Aorta (tissue), 5 donors: Measurements from ENCODE around the gene ARMC12. TPM values are rescaled to one million over a fixed set of nuclear protein-coding genes. Genes with fewer than 3 reads are reported as not detected.

Experiments used
- ATAC-seq: fragments of 200-7000 bp; cut with Tn5 transposase; one replicate; pipeline ENCODE4 v1.9.1; 2022; ENCODE audit warnings: moderate library complexity; ENCODE audit not compliant: low FRiP score
- DNase-seq, 2 donors: peaks; one replicate each; pipeline ENCODE4 v3.0.0-alpha.2; 2020
- H3K27ac ChIP-seq, 2 donors: one replicate each; pipeline ENCODE4 v1.5.1; 2013; ENCODE audit warnings: low read length in 2 of 2, mild to moderate bottlenecking in 2 of 2, moderate library complexity in 2 of 2, control low read depth in 1 of 2, inconsistent platforms in 1 of 2, low read depth in 1 of 2
- H3K27me3 ChIP-seq, 2 donors: one replicate each; pipeline ENCODE4 v1.6.1; 2013; ENCODE audit warnings: control low read depth in 1 of 2, low read length in 1 of 2, mild to moderate bottlenecking in 1 of 2, moderate library complexity in 1 of 2; ENCODE audit not compliant: insufficient read depth in 2 of 2, control insufficient read depth in 1 of 2
- H3K36me3 ChIP-seq, 2 donors: one replicate each; pipeline ENCODE4 v1.6.1; 2013; ENCODE audit warnings: control low read depth in 1 of 2, low read length in 1 of 2, mild to moderate bottlenecking in 1 of 2; ENCODE audit not compliant: insufficient read depth in 2 of 2, control insufficient read depth in 1 of 2
- H3K4me1 ChIP-seq, 2 donors: one replicate each; pipeline ENCODE4 v1.6.1; 2013; ENCODE audit warnings: low read length in 2 of 2, control low read depth in 1 of 2, mild to moderate bottlenecking in 1 of 2, moderate library complexity in 1 of 2; ENCODE audit not compliant: insufficient read depth in 2 of 2, control insufficient read depth in 1 of 2
- H3K4me3 ChIP-seq, 2 donors: one replicate each; pipeline ENCODE4 v1.5.1; 2013; ENCODE audit warnings: low read length in 2 of 2, control low read depth in 1 of 2, mild to moderate bottlenecking in 1 of 2
- H3K9me3 ChIP-seq: one replicate; pipeline ENCODE4 v1.6.1; 2013; ENCODE audit warnings: mild to moderate bottlenecking, low read length; ENCODE audit not compliant: control insufficient read depth
- WGBS, 2 donors: extraction: QIAGEN DNeasy Blood & Tissue Kit; methylation state at CpG; one replicate each; pipeline ENCODE4 v1.1.7; 2013; 5-methylcytosine and 5-hydroxymethylcytosine counted together
- intact Hi-C, 2 donors: fragments of 100-400 bp; cut with DNase I; formaldehyde crosslinking; loops; one replicate each; pipeline versions ENCODE4 v1.14.2 to v1.15.0; 2022
- polyA plus RNA-seq, 2 donors: library from polyadenylated mRNA; stranded (reverse); fragments of 200-250 nt; gene quantifications; one replicate each; pipeline ENCODE4 v1.2.3, GENCODE V29; 2013
- total RNA-seq, 2 donors: library from RNA; stranded (reverse); fragmentation: NEBNext Ultra II Directional; extraction: Animal tissue kit (Norgen Biotek cat#: 25700); gene quantifications; one replicate each; pipeline ENCODE4 v1.2.1, GENCODE V29; 2021
- donor health status: healthy with polysubstance abuse.
- donor health status: Bipolar disorder and iron deficiency.
- donor health status: DM: no; HTN: no; CAD: no.
- donor health status: DM: no; HTN: no; CAD: no.
- donor health status: DM: yes; HTN: yes; CAD: no.

Gene ARMC12
- total and polyA plus RNA-seq, 4 donors = 0.25 to 6.4 (median 0.98) TPM

DNA sequence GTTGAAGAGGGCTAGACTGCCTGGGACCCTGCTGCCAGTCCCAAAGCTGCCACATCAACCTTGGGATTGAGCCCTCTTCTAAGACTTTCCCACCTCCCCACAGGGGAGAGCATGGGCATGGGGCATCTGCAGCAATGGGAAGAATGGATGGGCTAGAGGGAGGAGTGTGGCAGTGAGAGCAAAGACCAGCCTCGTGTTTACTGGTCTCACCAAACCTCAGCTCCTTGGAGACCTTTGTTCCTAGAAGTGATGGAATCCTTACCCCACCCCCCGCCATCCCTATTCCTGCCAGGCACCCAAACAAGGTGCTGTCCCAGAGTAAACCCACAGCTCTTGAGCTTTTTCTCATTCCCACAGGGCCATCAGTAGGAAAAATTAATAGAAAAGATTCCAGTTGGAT lies 20.0 kb upstream of the ARMC12 start:
- H3K27me3 ChIP-seq = no peaks in the 10 kb centered on the region
- WGBS, 2 donors = 79 to 81% methylated on average over 2 of the region's 2 CpGs
- no peaks in the 10 kb centered on the region for H3K4me1 ChIP-seq
- no peaks in the 10 kb centered on the region for H3K9me3 ChIP-seq
- H3K4me3 ChIP-seq = no peak overlapping the region
- no peak for DNase-seq
- no peaks in the 10 kb centered on the region for H3K36me3 ChIP-seq
- intact Hi-C loops = no loop called here
- H3K27ac ChIP-seq = no peak overlapping the region
- ATAC-seq = no peak

DNA sequence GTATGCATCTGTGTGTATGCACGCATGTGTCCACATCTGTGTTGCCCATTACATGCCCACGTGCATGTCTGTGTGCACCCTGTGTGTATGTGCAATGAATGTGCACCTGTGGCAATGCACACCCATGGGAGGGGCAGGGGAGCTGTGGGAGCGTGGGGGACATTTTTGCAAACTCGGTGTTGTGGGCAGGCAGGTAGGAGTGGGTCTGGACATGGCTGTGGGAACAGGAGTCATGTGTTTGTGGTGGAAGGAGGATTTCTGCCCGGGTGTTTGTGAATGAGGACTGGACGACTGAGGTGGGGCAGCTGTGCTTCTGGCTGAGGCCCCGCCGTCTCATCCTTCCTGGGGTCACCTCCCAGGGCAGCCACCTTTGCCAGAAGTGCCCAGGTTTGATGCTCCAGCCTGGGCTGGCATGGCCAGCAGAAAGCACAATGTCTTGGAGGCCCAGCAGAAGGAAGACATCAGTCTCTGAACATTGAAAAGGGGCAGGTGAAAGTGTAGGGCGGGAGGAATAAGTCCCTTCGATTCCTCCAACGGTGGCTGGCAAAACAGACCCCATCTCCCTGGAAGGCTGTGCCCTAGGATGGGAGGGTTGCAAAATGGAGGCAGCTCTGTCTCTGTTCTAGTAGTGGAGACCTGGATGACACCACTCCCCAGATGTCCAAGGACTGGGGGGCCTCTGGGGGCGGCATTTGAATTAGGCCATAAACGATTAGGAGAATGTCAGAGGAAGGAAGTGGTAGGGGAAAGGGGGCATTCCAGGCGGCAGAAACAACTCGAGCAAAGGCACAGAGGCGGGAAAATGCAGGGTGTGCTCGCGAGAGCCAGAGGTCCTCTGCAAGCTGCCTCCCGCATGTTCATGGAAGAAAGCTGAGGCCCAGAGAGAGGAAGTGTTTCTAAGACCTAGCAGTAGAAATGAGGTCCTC lies 19.1 kb upstream of the ARMC12 start:
- no peaks in the 10 kb centered on the region for H3K36me3 ChIP-seq
- H3K27ac ChIP-seq = no peak overlapping the region
- H3K4me1 ChIP-seq = no peaks in the 10 kb centered on the region
- H3K9me3 ChIP-seq = no peaks in the 10 kb centered on the region
- no peak overlapping the region for H3K4me3 ChIP-seq
- intact Hi-C loops = no loop called here
- no peak for DNase-seq
- H3K27me3 ChIP-seq = no peaks in the 10 kb centered on the region
- ATAC-seq = no peak
- 87 to 92% methylated on average over 19 of the region's 19 CpGs for WGBS, 2 donors

DNA sequence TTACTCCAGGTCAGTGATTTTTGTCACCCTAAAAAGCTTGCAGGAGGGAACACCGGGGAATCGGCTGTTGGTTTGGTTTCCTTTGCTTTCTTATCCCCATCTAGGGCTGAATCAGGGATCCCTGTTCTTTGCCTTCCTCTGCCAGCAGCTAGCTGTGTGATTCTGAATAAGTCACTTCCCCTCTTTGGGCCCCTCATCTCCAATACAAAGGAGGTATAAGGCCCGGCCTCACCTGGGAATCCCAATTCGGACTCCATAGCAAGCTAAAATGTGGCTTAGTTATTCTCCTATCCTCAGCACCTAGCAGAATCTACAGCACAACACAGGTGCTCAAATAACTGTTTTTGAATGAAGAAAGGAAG lies 18.5 kb upstream of the ARMC12 start:
- Histone ChIP-seq H3K27ac (no peak overlapping the region), H3K27me3 (no peaks in the 10 kb centered on the region), H3K9me3 (no peaks in the 10 kb centered on the region), H3K36me3 (no peaks in the 10 kb centered on the region), H3K4me3 (no peak overlapping the region), H3K4me1 (no peaks in the 10 kb centered on the region)
- intact Hi-C loops = no loop called here
- ATAC-seq = no peak
- no peak for DNase-seq
- WGBS, 2 donors = 92 to 98% methylated on average over 4 of the region's 4 CpGs

DNA sequence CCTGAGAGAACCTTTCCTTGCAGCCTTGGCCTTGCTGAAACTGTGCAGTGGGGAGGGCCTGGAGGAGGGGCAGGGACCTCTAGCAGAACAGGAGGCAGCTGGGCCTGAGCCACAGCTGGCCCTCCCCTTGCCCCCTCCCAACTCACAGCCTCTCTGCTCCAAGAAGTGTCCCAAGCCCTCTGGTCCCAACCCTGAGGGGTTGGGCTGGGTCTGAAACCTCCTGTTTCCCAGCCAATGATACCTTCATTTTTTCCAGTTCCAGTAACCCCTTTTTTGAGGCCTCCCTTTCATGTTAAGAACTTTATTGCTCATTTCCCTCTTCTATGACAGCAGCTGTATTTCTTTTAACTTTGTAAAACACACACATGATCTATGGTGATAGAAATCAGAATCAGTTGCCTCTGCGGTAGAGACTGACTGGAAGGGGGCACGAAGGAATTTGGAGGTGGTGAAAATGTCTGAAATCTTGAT lies 17.9 kb upstream of the ARMC12 start:
- Histone ChIP-seq H3K27me3 (no peaks in the 10 kb centered on the region), H3K4me1 (no peaks in the 10 kb centered on the region), H3K9me3 (no peaks in the 10 kb centered on the region), H3K4me3 (no peak overlapping the region), H3K36me3 (no peaks in the 10 kb centered on the region), H3K27ac (no peak overlapping the region)
- DNase-seq (no peak), ATAC-seq (no peak)
- WGBS, 2 donors = 94 to 98% methylated on average over 2 of the region's 2 CpGs
- intact Hi-C loops = no loop called here

DNA sequence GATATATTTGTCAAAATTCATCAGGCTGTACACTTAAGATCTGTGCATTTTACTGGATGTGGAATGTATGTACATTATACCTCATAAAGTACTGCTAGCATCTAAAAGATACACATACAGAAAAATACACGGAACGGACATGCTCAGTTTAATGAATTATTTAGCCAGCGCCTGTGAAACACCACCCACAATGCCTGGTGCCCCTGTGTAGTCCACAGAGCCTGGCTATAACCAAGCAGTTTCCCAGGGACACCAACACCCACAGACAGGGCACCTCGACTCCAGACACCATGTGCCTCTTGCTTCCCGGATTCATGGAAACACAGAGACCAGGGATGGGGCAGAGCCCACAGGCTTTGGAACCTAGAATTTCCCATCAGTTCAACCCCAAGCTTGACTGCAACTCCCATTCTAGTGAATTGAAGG lies 17.4 kb upstream of the ARMC12 start:
- no peaks in the 10 kb centered on the region for H3K4me1 ChIP-seq

DNA sequence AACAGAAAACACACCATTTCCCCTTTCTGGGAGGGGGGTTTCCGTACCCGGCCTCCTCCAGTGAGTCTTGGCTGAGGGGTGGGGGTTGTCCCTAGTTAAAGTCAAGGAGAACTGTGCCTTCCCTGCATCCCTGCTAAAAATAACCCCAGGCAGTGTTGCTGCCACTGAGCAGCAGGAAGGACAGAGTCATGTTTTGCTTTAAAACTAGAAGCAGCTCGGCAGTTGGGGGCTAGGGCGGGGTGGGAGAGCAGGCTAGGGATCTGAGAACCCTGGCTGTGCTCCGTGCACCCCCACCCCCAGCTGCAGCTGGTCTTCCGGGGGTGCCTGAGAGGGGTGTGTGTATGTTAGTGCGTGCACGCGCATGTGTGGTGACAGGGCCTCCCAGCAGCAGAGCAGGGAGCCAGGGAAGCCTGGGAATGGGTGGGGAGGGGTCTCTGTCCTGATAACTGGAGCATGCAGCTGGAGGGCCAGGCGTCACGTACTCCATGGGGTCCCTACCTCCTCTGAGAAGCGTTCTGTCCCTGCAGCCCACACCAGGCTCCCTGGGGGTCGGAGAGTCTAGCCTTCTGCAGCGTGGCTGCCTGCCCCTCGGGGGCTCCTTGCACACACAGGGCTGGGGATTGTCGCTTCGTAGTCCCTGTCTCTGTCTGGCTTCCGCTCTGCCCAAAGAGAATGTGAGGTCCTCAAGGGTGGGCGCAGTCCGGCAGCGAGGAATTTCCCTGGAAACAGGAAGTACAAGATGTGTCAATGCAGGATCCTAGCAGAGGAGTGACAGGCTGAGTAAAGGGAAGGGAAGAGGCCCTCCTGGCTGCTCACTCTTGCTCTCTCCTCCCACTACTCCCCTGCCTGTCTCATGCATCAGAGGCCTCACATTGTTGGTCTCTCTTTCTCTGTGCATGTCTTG lies 16.8 kb upstream of the ARMC12 start:
- H3K36me3 ChIP-seq = no peaks in the 10 kb centered on the region
- no peaks in the 10 kb centered on the region for H3K27me3 ChIP-seq
- no peaks in the 10 kb centered on the region for H3K9me3 ChIP-seq
- H3K4me1 ChIP-seq = no peaks in the 10 kb centered on the region
- DNase-seq = peak in 1 of 2 donors; percentile 76
- ATAC-seq = peak; percentile 55
- peak overlapping the region in 1 of 2 donors; percentile 10 for H3K27ac ChIP-seq
- intact Hi-C loops = no loop called here
- no peak overlapping the region for H3K4me3 ChIP-seq
- WGBS, 2 donors = 31 to 43% methylated on average over 21 of the region's 21 CpGs

More for the DNA sequence above, 17.4 kb upstream of the ARMC12 start:
- Histone ChIP-seq H3K27ac (no peak overlapping the region), H3K9me3 (no peaks in the 10 kb centered on the region), H3K4me3 (no peak overlapping the region), H3K36me3 (no peaks in the 10 kb centered on the region), H3K27me3 (no peaks in the 10 kb centered on the region)
- ATAC-seq = peak; percentile 47
- peak in 1 of 2 donors; percentile 53 for DNase-seq
- 54 to 70% methylated on average over 5 of the region's 5 CpGs for WGBS, 2 donors
- intact Hi-C loops = no loop called here

DNA sequence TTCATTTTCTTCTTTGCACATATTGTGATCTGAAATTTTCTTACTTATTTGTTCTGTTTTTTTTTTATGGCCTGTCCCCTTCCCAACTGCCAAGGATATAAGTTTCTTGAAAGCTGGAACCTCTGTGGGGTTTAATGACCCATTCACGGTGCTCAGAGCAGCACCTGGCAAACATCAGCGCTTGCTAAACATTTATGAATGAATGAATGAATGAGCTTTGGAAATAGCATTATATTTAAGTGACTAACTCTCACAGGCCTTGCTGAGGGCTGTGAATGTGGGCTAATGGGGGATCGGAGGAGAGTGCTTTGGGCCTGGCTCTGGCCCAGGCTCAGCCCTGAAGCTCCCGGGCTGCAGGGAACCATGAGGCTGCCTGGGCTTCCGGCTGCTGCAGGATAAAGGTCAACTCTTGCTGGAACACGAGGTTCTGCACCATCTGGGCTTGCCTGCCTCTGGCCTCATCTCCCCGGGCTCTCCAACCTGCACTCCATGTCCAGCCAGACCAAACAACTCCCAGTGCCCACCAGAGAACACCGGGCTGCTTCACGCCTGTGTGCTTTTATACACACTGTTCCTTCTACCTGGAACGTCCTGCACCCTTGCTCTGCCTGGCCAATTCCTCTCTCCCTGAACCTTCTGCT lies 14.6 kb upstream of the ARMC12 start:
- WGBS, 2 donors = 23 to 78% methylated on average over 10 of the region's 10 CpGs
- Histone ChIP-seq H3K27me3 (no peaks in the 10 kb centered on the region), H3K9me3 (no peaks in the 10 kb centered on the region), H3K36me3 (no peaks in the 10 kb centered on the region), H3K4me1 (peaks cover 0 to 5% of the 10 kb centered on the region in 2 donors), H3K27ac (peak overlapping the region in 1 of 2 donors; percentile 31), H3K4me3 (no peak overlapping the region)
- intact Hi-C loops = no loop called here
- ATAC-seq = no peak
- no peak for DNase-seq

DNA sequence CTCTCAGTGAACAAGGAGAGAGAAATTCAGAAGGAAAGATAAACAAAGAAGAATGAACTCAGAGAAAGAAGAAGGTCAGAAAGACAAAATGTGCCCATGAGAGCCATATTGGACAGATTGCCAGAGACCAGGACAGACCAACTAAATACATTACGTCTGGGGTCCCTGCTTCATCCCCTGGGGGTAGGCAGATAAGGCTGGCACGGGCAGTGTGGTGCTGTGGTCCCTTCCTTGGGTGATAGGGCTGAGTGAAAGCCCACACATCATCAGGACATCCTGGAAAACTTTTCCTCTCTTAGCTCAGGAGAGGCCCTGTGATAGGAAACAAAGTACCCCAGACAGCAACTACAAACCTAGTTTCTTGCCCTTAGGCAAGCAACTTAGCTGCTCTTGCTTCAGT lies 13.2 kb upstream of the ARMC12 start:
- no peak overlapping the region for H3K4me3 ChIP-seq
- no peaks in the 10 kb centered on the region for H3K9me3 ChIP-seq
- no peak overlapping the region for H3K27ac ChIP-seq
- DNase-seq = no peak
- peaks cover 0 to 5% of the 10 kb centered on the region in 2 donors for H3K4me1 ChIP-seq
- no peaks in the 10 kb centered on the region for H3K36me3 ChIP-seq
- 87 to 93% methylated on average over 2 of the region's 2 CpGs for WGBS, 2 donors
- ATAC-seq = no peak
- intact Hi-C loops = no loop called here
- H3K27me3 ChIP-seq = no peaks in the 10 kb centered on the region
